Measurements from ENCODE around the gene MYD88. TPM values are rescaled to one million over a fixed set of nuclear protein-coding genes. Genes with fewer than 3 reads are reported as not detected.

Gene MYD88
- total and polyA plus RNA-seq, 9 of the 15 experiments (the other 6 are each of a cell fraction or from before 2014, with no cell fraction given), result 3.2 to 47.3 (median 27.6) TPM

DNA sequence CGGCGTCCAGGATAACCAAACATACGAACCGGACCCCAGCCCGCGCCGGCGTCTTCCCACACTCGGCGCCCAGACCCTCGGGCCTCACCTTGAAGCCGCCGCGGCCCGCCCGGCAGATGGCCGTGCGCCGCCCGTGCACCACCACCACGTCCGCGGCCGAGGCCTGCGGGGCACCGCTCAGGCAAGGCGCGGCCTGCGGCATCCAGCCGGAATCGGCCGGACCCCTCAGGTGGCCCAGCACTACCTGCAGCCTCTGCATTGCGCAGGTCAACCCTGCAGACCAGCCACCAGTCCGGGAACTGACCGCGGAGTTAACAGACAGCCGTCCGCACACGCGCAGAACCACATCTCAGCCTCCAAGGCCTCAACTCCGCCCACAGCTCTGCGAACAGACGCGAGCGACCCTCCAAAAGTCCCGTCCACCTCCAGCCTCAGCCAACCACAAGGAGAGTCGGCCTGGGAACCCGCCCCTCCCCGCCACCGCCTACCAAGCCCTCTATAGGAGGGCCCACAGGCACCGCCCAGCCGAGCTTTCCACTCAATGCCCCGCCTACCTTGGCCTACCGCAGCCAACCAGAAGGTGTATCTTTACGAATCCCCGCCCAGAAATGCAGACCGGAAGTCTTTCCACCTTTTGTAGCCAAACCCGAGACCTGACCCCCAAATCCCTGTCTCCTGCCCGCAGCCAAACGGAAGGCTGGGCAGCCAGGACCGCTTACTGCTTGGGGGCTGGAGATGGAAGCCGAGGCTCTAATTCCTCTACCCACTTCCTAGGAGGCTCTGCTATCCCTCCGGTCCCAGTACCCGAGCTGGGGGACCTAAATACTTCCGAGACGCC is 1.5 kb upstream of the MYD88 start, which contains the start of gene ACAA1 (continued):
- TF ChIP-seq ZNF785 (CRISPR knock-in tag; IDR thresholded peaks at IDR 0.05) (no peak), CBFA2T3 (IDR thresholded peaks at IDR 0.05) (no peak), ZNF354B (CRISPR knock-in tag; IDR thresholded peaks at IDR 0.05) (0 out of 2 replicates have a peak, but pooled peaks have one; percentile 30), MYC (IDR thresholded peaks at IDR 0.05; ENCODE audit: low read depth, low read length) (peak; percentile 37; the same call in 1 of the 2 replicates), MYC (CRISPR knock-in tag; IDR thresholded peaks at IDR 0.05; ENCODE audit: borderline replicate concordance, low read depth) (no peak), ATF1 (CRISPR knock-in tag; IDR thresholded peaks at IDR 0.05) (no peak), ATF1 (tag; IDR thresholded peaks at IDR 0.05) (no peak; the same call in 1 of the 2 replicates), ZNF696 (CRISPR knock-in tag; conservative IDR thresholded peaks at IDR 0.05) (no peak), ZNF707 (CRISPR knock-in tag; conservative IDR thresholded peaks at IDR 0.05) (no peak), SMC3 (conservative IDR thresholded peaks at IDR 0.05; ENCODE audit: insufficient read depth, low read depth, low read length) (no peak), ZNF644 (tag; IDR thresholded peaks at IDR 0.05; ENCODE audit: low read depth) (no peak), RBM25 (IDR thresholded peaks at IDR 0.05; ENCODE audit: low read depth, low read length, severe bottlenecking) (no peak), HMGN3 (IDR thresholded peaks at IDR 0.05; ENCODE audit: borderline replicate concordance, extremely low read depth, insufficient read length, low read depth, low read length) (peak; percentile 88), EP300 (IDR thresholded peaks at IDR 0.05; ENCODE audit: low read length) (no peak), TEAD2 (tag; IDR thresholded peaks at IDR 0.05) (no peak), NONO (IDR thresholded peaks at IDR 0.05; ENCODE audit: low read depth in 2 of 2, low read length in 1 of 2) (no peak; a peak in 1 of 4 replicates), FOXA3 (CRISPR knock-in tag; conservative IDR thresholded peaks at IDR 0.05 in 1 of 2, IDR thresholded peaks at IDR 0.05 in 1 of 2) (no peak), HNRNPH1 (optimal IDR thresholded peaks at IDR 0.05; ENCODE audit: low read depth, low read length) (no peak), SMARCE1 (IDR thresholded peaks at IDR 0.05) (0 out of 2 replicates have a peak, but pooled peaks have one; percentile 26), SRSF7 (optimal IDR thresholded peaks at IDR 0.05; ENCODE audit: low read depth, low read length) (no peak), YY1 (IDR thresholded peaks at IDR 0.05; ENCODE audit: borderline replicate concordance in 1 of 3, control insufficient read depth in 1 of 3, extremely low read depth in 1 of 3, insufficient read depth in 3 of 3, insufficient read length in 1 of 3, insufficient replicate concordance in 2 of 3, low read depth in 1 of 3, low read length in 2 of 3) (peak in 1 of 3 experiments; percentile 25), TCF7 (IDR thresholded peaks at IDR 0.05; ENCODE audit: borderline replicate concordance) (peak; percentile 70; the same call in 1 of the 2 replicates), ZNF184 (CRISPR knock-in tag; IDR thresholded peaks at IDR 0.05) (no peak), PHB2 (IDR thresholded peaks at IDR 0.05; ENCODE audit: low read depth) (no peak)
- TF ChIP-seq, protein P1, sequence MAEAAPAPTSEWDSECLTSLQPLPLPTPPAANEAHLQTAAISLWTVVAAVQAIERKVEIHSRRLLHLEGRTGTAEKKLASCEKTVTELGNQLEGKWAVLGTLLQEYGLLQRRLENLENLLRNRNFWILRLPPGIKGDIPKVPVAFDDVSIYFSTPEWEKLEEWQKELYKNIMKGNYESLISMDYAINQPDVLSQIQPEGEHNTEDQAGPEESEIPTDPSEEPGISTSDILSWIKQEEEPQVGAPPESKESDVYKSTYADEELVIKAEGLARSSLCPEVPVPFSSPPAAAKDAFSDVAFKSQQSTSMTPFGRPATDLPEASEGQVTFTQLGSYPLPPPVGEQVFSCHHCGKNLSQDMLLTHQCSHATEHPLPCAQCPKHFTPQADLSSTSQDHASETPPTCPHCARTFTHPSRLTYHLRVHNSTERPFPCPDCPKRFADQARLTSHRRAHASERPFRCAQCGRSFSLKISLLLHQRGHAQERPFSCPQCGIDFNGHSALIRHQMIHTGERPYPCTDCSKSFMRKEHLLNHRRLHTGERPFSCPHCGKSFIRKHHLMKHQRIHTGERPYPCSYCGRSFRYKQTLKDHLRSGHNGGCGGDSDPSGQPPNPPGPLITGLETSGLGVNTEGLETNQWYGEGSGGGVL (CRISPR knock-in tag; IDR thresholded peaks at IDR 0.05), result no peak
- TF ChIP-seq, protein P2, sequence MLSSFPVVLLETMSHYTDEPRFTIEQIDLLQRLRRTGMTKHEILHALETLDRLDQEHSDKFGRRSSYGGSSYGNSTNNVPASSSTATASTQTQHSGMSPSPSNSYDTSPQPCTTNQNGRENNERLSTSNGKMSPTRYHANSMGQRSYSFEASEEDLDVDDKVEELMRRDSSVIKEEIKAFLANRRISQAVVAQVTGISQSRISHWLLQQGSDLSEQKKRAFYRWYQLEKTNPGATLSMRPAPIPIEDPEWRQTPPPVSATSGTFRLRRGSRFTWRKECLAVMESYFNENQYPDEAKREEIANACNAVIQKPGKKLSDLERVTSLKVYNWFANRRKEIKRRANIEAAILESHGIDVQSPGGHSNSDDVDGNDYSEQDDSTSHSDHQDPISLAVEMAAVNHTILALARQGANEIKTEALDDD (IDR thresholded peaks at IDR 0.05), result no peak
